Natural killer cell (primary cell): ENCODE data around the gene ITLN1. TPM values are rescaled to one million over a fixed set of nuclear protein-coding genes. Genes with fewer than 3 reads are reported as not detected.

Source experiments
- ATAC-seq, 3 donors: fragments of 150-1000 bp in 2 of 3; fragments of 200-7000 bp in 1 of 3; cut with Tn5 transposase; 1 replicate in 1 of 3; 2 replicates in 2 of 3; pipeline ENCODE4 v1.10.0; 2021; ENCODE audit warnings: mild to moderate bottlenecking in 2 of 3, moderate library complexity in 2 of 3
- DNase-seq, 2 donors: peaks; one replicate each; pipeline versions ENCODE4 v3.0.0 to v3.0.0-alpha.2; 2013 to 2021; ENCODE audit warnings: mixed read lengths in 1 of 2
- H3K27ac ChIP-seq: one replicate; pipeline ENCODE4 v1.5.1; 2013; ENCODE audit warnings: mild to moderate bottlenecking, low read length
- H3K27me3 ChIP-seq: one replicate; pipeline ENCODE4 v1.6.1; 2013; ENCODE audit warnings: low read length; ENCODE audit not compliant: control insufficient read depth, insufficient read depth
- H3K36me3 ChIP-seq: one replicate; pipeline ENCODE4 v1.6.1; 2013; ENCODE audit warnings: low read length; ENCODE audit not compliant: control insufficient read depth, insufficient read depth
- H3K4me1 ChIP-seq: one replicate; pipeline ENCODE4 v1.6.1; 2013; ENCODE audit warnings: low read length; ENCODE audit not compliant: control insufficient read depth, insufficient read depth
- H3K4me3 ChIP-seq: one replicate; pipeline ENCODE4 v1.5.1; 2013; ENCODE audit warnings: low read length
- H3K9me3 ChIP-seq: one replicate; pipeline ENCODE4 v1.6.1; 2013; ENCODE audit warnings: low read length; ENCODE audit not compliant: control insufficient read depth, insufficient read depth
- H3K27ac Mint-ChIP-seq, 2 donors: one replicate each; pipeline ENCODE4 v1.8.0; 2022; ENCODE audit warnings: mild to moderate bottlenecking in 2 of 2, mixed read lengths in 2 of 2, moderate library complexity in 1 of 2
- H3K27me3 Mint-ChIP-seq, 2 donors: one replicate each; pipeline ENCODE4 v1.8.0; 2022; ENCODE audit warnings: low read depth in 2 of 2, mixed read lengths in 2 of 2
- H3K36me3 Mint-ChIP-seq: one replicate; pipeline ENCODE4 v1.8.0; 2022; ENCODE audit warnings: mixed read lengths
- H3K4me1 Mint-ChIP-seq, 2 donors: one replicate each; pipeline ENCODE4 v1.8.0; 2022; ENCODE audit warnings: mixed read lengths in 2 of 2
- H3K4me3 Mint-ChIP-seq: one replicate; pipeline ENCODE4 v1.8.0; 2022; ENCODE audit warnings: mild to moderate bottlenecking, moderate library complexity, mixed read lengths
- H3K9me3 Mint-ChIP-seq, 2 donors: one replicate each; pipeline ENCODE4 v1.8.0; 2022; ENCODE audit warnings: mixed read lengths in 2 of 2
- WGBS: methylation state at CpG from one replicate; pipeline ENCODE4 v1.1.7; 2013; ENCODE audit warnings: missing lambda C conversion rate; ENCODE audit not compliant: insufficient coverage; 5-methylcytosine and 5-hydroxymethylcytosine counted together
- intact Hi-C: fragments of 100-400 bp; cut with micrococcal nuclease; formaldehyde crosslinking; loops from one replicate; pipeline ENCODE4 v1.14.2; 2022
- total RNA-seq, 4 donors: library from RNA; stranded (reverse); fragments of 120-200 nt in 1 of 4; gene quantifications; one replicate each; pipeline versions ENCODE4 v1.2.3 to v1.2.4, GENCODE V29; 2013 to 2022
- TF ChIP-seq, protein P1 (sequence below): fragments of 200-600 bp; IDR thresholded peaks from one replicate; pipeline ENCODE4 v1.8.0; 2022; ENCODE audit warnings: antibody characterized with exemption

ITLN1 gene
- total RNA-seq, 3 donors from 2014 or later (not counting 1 experiment from before 2014, with no cell fraction given), result not detected

DNA sequence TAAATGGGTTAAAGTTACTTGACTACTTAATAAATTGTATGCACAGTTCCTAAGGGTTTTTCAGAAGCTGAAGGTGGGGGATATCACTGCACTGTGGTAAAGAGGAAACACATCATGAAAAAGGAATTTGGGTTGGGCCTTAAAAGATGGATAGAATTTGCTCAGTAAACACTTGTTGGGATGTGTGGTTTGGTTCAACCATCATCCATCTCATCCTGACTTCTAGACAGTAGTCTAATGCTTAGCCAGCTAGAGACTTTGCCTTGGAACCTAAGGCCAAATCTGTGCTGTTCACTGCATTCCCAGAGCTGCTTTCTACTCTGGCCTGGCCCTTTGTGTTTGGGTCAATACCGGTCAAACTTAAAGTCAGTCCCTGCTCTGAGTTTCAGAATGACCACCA, 58.4 kb downstream of the ITLN1 start:
- Histone ChIP-seq H3K27me3 (no peaks in the 10 kb centered on the region), H3K9me3 (no peaks in the 10 kb centered on the region), H3K4me1 (no peaks in the 10 kb centered on the region), H3K27ac (no peak overlapping the region), H3K36me3 (peaks cover 62% of the 10 kb centered on the region), H3K4me3 (no peak overlapping the region)
- H3K4me3 Mint-ChIP-seq, result no peak overlapping the region
- DNase-seq, result no peak
- TF ChIP-seq, protein P1, sequence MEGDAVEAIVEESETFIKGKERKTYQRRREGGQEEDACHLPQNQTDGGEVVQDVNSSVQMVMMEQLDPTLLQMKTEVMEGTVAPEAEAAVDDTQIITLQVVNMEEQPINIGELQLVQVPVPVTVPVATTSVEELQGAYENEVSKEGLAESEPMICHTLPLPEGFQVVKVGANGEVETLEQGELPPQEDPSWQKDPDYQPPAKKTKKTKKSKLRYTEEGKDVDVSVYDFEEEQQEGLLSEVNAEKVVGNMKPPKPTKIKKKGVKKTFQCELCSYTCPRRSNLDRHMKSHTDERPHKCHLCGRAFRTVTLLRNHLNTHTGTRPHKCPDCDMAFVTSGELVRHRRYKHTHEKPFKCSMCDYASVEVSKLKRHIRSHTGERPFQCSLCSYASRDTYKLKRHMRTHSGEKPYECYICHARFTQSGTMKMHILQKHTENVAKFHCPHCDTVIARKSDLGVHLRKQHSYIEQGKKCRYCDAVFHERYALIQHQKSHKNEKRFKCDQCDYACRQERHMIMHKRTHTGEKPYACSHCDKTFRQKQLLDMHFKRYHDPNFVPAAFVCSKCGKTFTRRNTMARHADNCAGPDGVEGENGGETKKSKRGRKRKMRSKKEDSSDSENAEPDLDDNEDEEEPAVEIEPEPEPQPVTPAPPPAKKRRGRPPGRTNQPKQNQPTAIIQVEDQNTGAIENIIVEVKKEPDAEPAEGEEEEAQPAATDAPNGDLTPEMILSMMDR, result no peak
- ATAC-seq, result no peak
- peak overlapping the region; percentile 76 for H3K27ac Mint-ChIP-seq
- H3K36me3 Mint-ChIP-seq, result peaks cover 21% of the 10 kb centered on the region
- no peaks in the 10 kb centered on the region for H3K9me3 Mint-ChIP-seq
- 100% methylated on average over 1 of the region's 1 CpG for WGBS
- peaks cover 28 to 32% of the 10 kb centered on the region in 2 donors for H3K4me1 Mint-ChIP-seq
- no peaks in the 10 kb centered on the region for H3K27me3 Mint-ChIP-seq
- intact Hi-C loops, result no loop called here

Other genes starting within 250 kb of the ITLN1 start
- gene SLAMF1, start 238.1 kb downstream of the ITLN1 start, total RNA-seq, result 1 to 10 TPM; 1.1 to 3.5 (median 2.1) TPM
- 100 to 1,000 TPM; 213 to 249 (median 223) TPM for gene CD48, start 173.4 kb downstream of the ITLN1 start, total RNA-seq
- gene SLAMF7, start 145.9 kb downstream of the ITLN1 start, total RNA-seq, result 100 to 1,000 TPM; 191 to 301 (median 227) TPM
- 10 to 100 TPM; 30.3 to 47.1 (median 34.4) TPM for gene LY9, start 89.0 kb downstream of the ITLN1 start, total RNA-seq
- gene CD244, start 22.3 kb downstream of the ITLN1 start, total RNA-seq, result 100 to 1,000 TPM; 131 to 193 (median 150) TPM
- not detected for gene ITLN2, start 69.6 kb upstream of the ITLN1 start, total RNA-seq
- 10 to 100 TPM; 27.8 to 34.6 (median 30.2) TPM for gene F11R, start 136.0 kb upstream of the ITLN1 start, total RNA-seq
- gene TSTD1, start 153.8 kb upstream of the ITLN1 start, total RNA-seq, result 10 to 100 TPM; 31.8 to 36.3 (median 34.3) TPM
- 100 to 1,000 TPM; 113 to 121 (median 114) TPM for gene USF1, start 160.8 kb upstream of the ITLN1 start, total RNA-seq
- 100 to 1,000 TPM; 246 to 310 (median 272) TPM for gene ARHGAP30, start 184.7 kb upstream of the ITLN1 start, total RNA-seq
- gene NECTIN4, start 204.4 kb upstream of the ITLN1 start, total RNA-seq, result under 1 TPM in 2 of 3 donors, not detected in 1; 0.07 to 0.09 TPM
- under 1 TPM in 2 of 3 donors, not detected in 1; 0.49 to 0.50 TPM for gene KLHDC9, start 213.2 kb upstream of the ITLN1 start, total RNA-seq
- 10 to 100 TPM; 31.6 to 40.0 (median 35.0) TPM for gene PFDN2, start 232.9 kb upstream of the ITLN1 start, total RNA-seq
- 10 to 100 TPM; 26.5 to 31.7 (median 31.6) TPM for gene NIT1, start 232.9 kb upstream of the ITLN1 start, total RNA-seq
- gene DEDD, start 247.5 kb upstream of the ITLN1 start, total RNA-seq, result 10 to 100 TPM; 40.6 to 44.0 (median 43.0) TPM